ENCODE measurements around the gene NPEPL1.

DNA sequence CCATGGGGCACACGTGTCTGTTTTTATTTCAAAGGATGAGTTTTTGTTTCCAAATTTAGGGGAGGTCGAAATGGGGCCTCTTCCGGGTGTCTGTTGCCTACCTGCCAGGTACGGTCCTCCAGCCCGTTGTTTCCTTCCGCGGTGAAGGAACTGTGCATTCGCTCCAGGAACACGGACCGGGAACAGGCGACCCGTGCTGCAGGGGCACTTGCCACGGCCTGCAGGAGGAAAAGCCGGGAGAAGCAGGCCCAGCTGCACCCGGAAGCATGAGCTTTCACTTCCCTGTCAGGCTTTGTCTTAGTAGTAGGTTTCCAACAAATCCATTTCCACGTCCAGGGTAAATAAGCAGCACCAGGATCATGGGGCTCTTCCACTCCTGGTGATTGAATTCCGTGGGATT is 17.0 kb upstream of the NPEPL1 start:
- TF ChIP-seq, protein P1, sequence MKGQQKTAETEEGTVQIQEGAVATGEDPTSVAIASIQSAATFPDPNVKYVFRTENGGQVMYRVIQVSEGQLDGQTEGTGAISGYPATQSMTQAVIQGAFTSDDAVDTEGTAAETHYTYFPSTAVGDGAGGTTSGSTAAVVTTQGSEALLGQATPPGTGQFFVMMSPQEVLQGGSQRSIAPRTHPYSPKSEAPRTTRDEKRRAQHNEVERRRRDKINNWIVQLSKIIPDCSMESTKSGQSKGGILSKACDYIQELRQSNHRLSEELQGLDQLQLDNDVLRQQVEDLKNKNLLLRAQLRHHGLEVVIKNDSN (IDR thresholded peaks at IDR 0.05): no peak
- TF ChIP-seq, protein P2, sequence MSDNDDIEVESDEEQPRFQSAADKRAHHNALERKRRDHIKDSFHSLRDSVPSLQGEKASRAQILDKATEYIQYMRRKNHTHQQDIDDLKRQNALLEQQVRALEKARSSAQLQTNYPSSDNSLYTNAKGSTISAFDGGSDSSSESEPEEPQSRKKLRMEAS (IDR thresholded peaks at IDR 0.05): no peak
- TF ChIP-seq EP300 (IDR thresholded peaks at IDR 0.05; ENCODE audit: borderline replicate concordance) (no peak), CREB1 (IDR thresholded peaks at IDR 0.05; ENCODE audit: low read depth) (no peak), RAD21 (IDR thresholded peaks at IDR 0.05; ENCODE audit: low read depth) (no peak), NFIC (IDR thresholded peaks at IDR 0.05) (no peak), TAF1 (IDR thresholded peaks at IDR 0.05; ENCODE audit: low read depth) (no peak), CEBPB (IDR thresholded peaks at IDR 0.05) (no peak), TCF12 (IDR thresholded peaks at IDR 0.05; ENCODE audit: low read depth) (no peak), YY1 (IDR thresholded peaks at IDR 0.05; ENCODE audit: low read depth) (no peak), ZBTB7A (IDR thresholded peaks at IDR 0.05; ENCODE audit: low read depth) (no peak), FOXM1 (IDR thresholded peaks at IDR 0.05; ENCODE audit: borderline replicate concordance, low read depth) (no peak)
- TF ChIP-seq, protein P3, sequence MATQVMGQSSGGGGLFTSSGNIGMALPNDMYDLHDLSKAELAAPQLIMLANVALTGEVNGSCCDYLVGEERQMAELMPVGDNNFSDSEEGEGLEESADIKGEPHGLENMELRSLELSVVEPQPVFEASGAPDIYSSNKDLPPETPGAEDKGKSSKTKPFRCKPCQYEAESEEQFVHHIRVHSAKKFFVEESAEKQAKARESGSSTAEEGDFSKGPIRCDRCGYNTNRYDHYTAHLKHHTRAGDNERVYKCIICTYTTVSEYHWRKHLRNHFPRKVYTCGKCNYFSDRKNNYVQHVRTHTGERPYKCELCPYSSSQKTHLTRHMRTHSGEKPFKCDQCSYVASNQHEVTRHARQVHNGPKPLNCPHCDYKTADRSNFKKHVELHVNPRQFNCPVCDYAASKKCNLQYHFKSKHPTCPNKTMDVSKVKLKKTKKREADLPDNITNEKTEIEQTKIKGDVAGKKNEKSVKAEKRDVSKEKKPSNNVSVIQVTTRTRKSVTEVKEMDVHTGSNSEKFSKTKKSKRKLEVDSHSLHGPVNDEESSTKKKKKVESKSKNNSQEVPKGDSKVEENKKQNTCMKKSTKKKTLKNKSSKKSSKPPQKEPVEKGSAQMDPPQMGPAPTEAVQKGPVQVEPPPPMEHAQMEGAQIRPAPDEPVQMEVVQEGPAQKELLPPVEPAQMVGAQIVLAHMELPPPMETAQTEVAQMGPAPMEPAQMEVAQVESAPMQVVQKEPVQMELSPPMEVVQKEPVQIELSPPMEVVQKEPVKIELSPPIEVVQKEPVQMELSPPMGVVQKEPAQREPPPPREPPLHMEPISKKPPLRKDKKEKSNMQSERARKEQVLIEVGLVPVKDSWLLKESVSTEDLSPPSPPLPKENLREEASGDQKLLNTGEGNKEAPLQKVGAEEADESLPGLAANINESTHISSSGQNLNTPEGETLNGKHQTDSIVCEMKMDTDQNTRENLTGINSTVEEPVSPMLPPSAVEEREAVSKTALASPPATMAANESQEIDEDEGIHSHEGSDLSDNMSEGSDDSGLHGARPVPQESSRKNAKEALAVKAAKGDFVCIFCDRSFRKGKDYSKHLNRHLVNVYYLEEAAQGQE (IDR thresholded peaks at IDR 0.05; ENCODE audit: low read depth): no peak
